DMS53 treated with DMSO at 0.1 percent for 48 hours (cell line): ENCODE data around the gene KLF8.

Experiments used
- DNase-seq: peaks from one replicate; lab custom pipeline; 2025; ENCODE audit not compliant: unreplicated experiment; lab: John Stamatoyannopoulos, UW

The KLF8 gene

DNA sequence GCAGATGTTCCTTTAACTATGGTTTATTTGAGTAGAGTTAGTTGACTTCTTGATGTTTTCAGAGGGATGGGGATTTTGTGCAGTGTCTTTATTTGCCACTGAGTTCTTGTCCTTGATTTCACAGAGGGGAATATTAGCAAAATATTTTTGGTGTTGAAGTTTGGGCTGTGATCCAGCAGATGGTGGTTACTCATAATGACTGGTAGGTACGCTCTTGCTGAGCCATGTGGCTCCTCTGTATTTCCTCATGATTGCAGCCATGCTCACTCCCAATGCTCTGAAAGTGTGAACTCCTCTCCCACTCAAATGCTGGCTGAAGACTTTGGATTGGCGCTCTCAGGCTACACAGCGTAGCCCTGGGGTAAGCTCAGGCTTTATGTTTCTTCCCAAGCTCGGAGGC is 77.7 kb downstream of the KLF8 start:
- no peak for DNase-seq

GRCh38 chrX:56310581-56310980 is 78.4 kb downstream of the KLF8 start:
- DNase-seq, result no peak

DNA sequence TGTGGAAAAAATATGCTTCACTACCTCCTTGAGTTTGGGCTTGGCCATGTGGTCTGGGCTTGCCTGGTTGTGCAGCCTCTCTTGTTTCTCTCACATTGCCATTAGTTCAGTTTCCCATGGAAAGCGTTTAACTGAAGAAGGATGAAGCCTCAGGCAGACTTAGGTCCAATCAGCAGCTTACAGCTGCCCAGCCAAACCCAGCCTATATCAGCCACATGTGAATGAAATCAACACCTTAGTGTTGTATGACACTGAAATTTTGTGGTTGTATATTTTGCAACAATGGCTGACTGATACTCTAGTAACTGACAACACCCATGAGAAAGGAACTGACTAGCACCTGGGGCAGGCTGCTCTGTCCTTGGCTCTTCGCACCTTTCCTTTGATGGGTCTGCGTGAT is 81.2 kb downstream of the KLF8 start:
- DNase-seq, result no peak

DNA sequence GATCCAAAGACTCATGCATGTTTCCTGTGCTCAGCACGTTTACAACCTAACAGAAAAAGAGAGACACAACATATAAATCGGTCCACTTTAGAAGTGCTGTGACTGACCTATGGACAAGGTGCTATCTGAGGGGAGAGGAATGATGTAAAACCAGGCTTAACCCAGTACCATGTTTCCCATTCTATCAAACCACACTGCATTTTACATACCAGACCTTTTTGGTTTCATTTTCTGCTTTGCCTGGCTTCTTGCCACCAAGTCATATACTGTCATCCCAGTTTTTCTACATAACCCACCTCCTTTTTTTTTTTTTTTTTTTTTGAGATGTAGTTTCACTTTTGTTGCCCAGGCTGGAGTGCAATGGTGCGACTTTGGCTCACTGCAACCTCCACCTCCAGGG is 82.2 kb downstream of the KLF8 start:
- no peak for DNase-seq

GRCh38 chrX:56318076-56318475 is 85.9 kb downstream of the KLF8 start:
- DNase-seq, result no peak

DNA sequence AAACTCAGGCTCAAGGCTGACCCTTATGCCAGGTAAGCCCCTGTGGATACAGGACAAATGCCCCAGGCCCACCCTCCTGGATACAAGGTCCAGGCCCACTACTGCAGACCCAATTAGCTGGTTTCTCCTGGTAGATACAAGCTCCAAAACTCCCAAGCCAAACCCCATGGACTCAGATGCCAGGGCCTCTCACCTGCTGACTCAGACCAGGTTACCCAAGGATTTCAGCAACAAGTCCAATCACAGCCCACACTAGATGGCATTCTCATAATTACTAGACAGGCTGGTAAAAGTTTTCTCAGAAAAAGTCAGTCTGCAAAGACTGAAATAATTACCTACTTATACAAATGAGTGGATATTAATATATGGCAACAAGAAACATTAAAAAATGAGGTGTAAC is 87.0 kb downstream of the KLF8 start:
- DNase-seq, result no peak
